ENCODE results near the gene THSD1.
"Not testable (repeated sequence)": the region's sequence is repeated elsewhere in the genome, so short reads cannot be mapped to it uniquely, and the experiment has no call there.

GRCh38 chr13:52342203-52342602 is 63.8 kb downstream of the THSD1 start:
- not testable (repeated sequence) for TF ChIP-seq CTCF, MAX, MYC (IDR thresholded peaks at IDR 0.05; ENCODE audit: low read depth, low read length)
